ENCODE measurements around the gene SELE. TPM values are rescaled to one million over a fixed set of nuclear protein-coding genes. Genes with fewer than 3 reads are reported as not detected.

SELE gene
- total and polyA plus RNA-seq, 2 donors (not counting 1 experiment from before 2014, with no cell fraction given), result not detected

- no peak overlapping the region for H3K27ac ChIP-seq (ENCODE audit: insufficient read depth, low read length)
- H2AFZ ChIP-seq (ENCODE audit: low read length), result no peak overlapping the region
- H3K4me3 ChIP-seq (replicated peaks in 1 of 4; ENCODE audit: control extremely low read depth in 1 of 4, insufficient read depth in 1 of 4, low read depth in 3 of 4, low read length in 4 of 4), result no peak overlapping the region
- H4K20me1 ChIP-seq (ENCODE audit: control insufficient read depth, extremely low read depth, insufficient read depth, low read length), result no peaks in the 10 kb centered on the region
- H3K36me3 ChIP-seq (ENCODE audit: control insufficient read depth, insufficient read depth, low read length), result no peaks in the 10 kb centered on the region
- no peaks in the 10 kb centered on the region for H3K9me3 ChIP-seq (ENCODE audit: control insufficient read depth, insufficient read depth, low read depth, low read length)
- H3K9ac ChIP-seq (ENCODE audit: insufficient read depth, low read length), result no peak overlapping the region
- no peaks in the 10 kb centered on the region for H3K4me1 ChIP-seq (ENCODE audit: control insufficient read depth, extremely low read depth, insufficient read depth, low read length)
- H3K4me2 ChIP-seq (ENCODE audit: extremely low read depth, insufficient read depth, low read length), result no peak overlapping the region
- H3K79me2 ChIP-seq (ENCODE audit: control insufficient read depth, insufficient read depth, low read length), result no peaks in the 10 kb centered on the region
- no peak for DNase-seq (ENCODE audit: low read depth in 2 of 2)
- TF ChIP-seq CTCF (conservative IDR thresholded peaks at IDR 0.05 in 1 of 2, IDR thresholded peaks at IDR 0.05 in 1 of 2; ENCODE audit: low read depth in 1 of 2, low read length in 2 of 2) (no peak), EZH2 (IDR thresholded peaks at IDR 0.05; ENCODE audit: low read length, missing control alignments) (no peak)
- H3K27me3 ChIP-seq (ENCODE audit: control insufficient read depth, insufficient read depth, low read length), result no peaks in the 10 kb centered on the region
These were observed 37.4 kb downstream of the SELE start for GRCh38 chr1:169696273-169697100.

- Histone ChIP-seq H3K4me2 (ENCODE audit: extremely low read depth, insufficient read depth, low read length) (no peak overlapping the region), H3K79me2 (ENCODE audit: control insufficient read depth, insufficient read depth, low read length) (no peaks in the 10 kb centered on the region), H3K9ac (ENCODE audit: insufficient read depth, low read length) (no peak overlapping the region), H3K36me3 (ENCODE audit: control insufficient read depth, insufficient read depth, low read length) (no peaks in the 10 kb centered on the region), H3K27me3 (ENCODE audit: control insufficient read depth, insufficient read depth, low read length) (no peaks in the 10 kb centered on the region), H3K27ac (ENCODE audit: insufficient read depth, low read length) (no peak overlapping the region), H3K4me3 (replicated peaks in 1 of 4; ENCODE audit: control extremely low read depth in 1 of 4, insufficient read depth in 1 of 4, low read depth in 3 of 4, low read length in 4 of 4) (no peak overlapping the region), H3K9me3 (ENCODE audit: control insufficient read depth, insufficient read depth, low read depth, low read length) (no peaks in the 10 kb centered on the region), H2AFZ (ENCODE audit: low read length) (no peak overlapping the region), H3K4me1 (ENCODE audit: control insufficient read depth, extremely low read depth, insufficient read depth, low read length) (no peaks in the 10 kb centered on the region), H4K20me1 (ENCODE audit: control insufficient read depth, extremely low read depth, insufficient read depth, low read length) (no peaks in the 10 kb centered on the region)
- no peak for TF ChIP-seq CTCF (conservative IDR thresholded peaks at IDR 0.05 in 1 of 2, IDR thresholded peaks at IDR 0.05 in 1 of 2; ENCODE audit: low read depth in 1 of 2, low read length in 2 of 2)
- TF ChIP-seq EZH2 (IDR thresholded peaks at IDR 0.05; ENCODE audit: low read length, missing control alignments), result no peak
- no peak for DNase-seq (ENCODE audit: low read depth in 2 of 2)
These were observed 39.4 kb downstream of the SELE start for GRCh38 chr1:169694304-169695075.

GRCh38 chr1:169692756-169693460, 41.0 kb downstream of the SELE start:
- TF ChIP-seq CTCF (conservative IDR thresholded peaks at IDR 0.05 in 1 of 2, IDR thresholded peaks at IDR 0.05 in 1 of 2; ENCODE audit: low read depth in 1 of 2, low read length in 2 of 2) (no peak), EZH2 (IDR thresholded peaks at IDR 0.05; ENCODE audit: low read length, missing control alignments) (no peak)
- no peak overlapping the region for H2AFZ ChIP-seq (ENCODE audit: low read length)
- H3K27me3 ChIP-seq (ENCODE audit: control insufficient read depth, insufficient read depth, low read length), result no peaks in the 10 kb centered on the region
- H3K9ac ChIP-seq (ENCODE audit: insufficient read depth, low read length), result no peak overlapping the region
- DNase-seq (ENCODE audit: low read depth in 2 of 2), result no peak
- H3K79me2 ChIP-seq (ENCODE audit: control insufficient read depth, insufficient read depth, low read length), result no peaks in the 10 kb centered on the region
- no peaks in the 10 kb centered on the region for H3K9me3 ChIP-seq (ENCODE audit: control insufficient read depth, insufficient read depth, low read depth, low read length)
- H4K20me1 ChIP-seq (ENCODE audit: control insufficient read depth, extremely low read depth, insufficient read depth, low read length), result no peaks in the 10 kb centered on the region
- H3K4me2 ChIP-seq (ENCODE audit: extremely low read depth, insufficient read depth, low read length), result no peak overlapping the region
- no peak overlapping the region for H3K27ac ChIP-seq (ENCODE audit: insufficient read depth, low read length)
- no peak overlapping the region for H3K4me3 ChIP-seq (replicated peaks in 1 of 4; ENCODE audit: control extremely low read depth in 1 of 4, insufficient read depth in 1 of 4, low read depth in 3 of 4, low read length in 4 of 4)
- no peaks in the 10 kb centered on the region for H3K4me1 ChIP-seq (ENCODE audit: control insufficient read depth, extremely low read depth, insufficient read depth, low read length)
- H3K36me3 ChIP-seq (ENCODE audit: control insufficient read depth, insufficient read depth, low read length), result no peaks in the 10 kb centered on the region
